NB4 (cell line): Measurements from ENCODE around the gene GRIA1.

Experiments
- CTCF ChIP-seq: IDR thresholded peaks from one replicate; pipeline ENCODE4 v1.5.1; 2012; ENCODE audit warnings: low read depth, low read length
- MAX ChIP-seq: IDR thresholded peaks from 2 replicates; pipeline ENCODE4 v1.6.1; 2011; ENCODE audit warnings: low read depth, low read length
- MYC ChIP-seq: IDR thresholded peaks from 2 replicates; pipeline ENCODE4 v1.6.1; 2011; ENCODE audit warnings: low read depth, low read length
- POLR2A ChIP-seq: IDR thresholded peaks from 2 replicates; pipeline ENCODE4 v1.6.1; 2011; ENCODE audit warnings: mild to moderate bottlenecking; ENCODE audit not compliant: insufficient read length; ENCODE audit errors: extremely low read depth

GRCh38 chr5:153671653-153672346 lies 181.3 kb downstream of the GRIA1 start:
- TF ChIP-seq CTCF = no peak
- TF ChIP-seq POLR2A = no peak
- TF ChIP-seq MAX = no peak
- TF ChIP-seq MYC = no peak
